ENCODE results near the gene USP17L10.
"Not testable (repeated sequence)": the region's sequence is repeated elsewhere in the genome, so short reads cannot be mapped to it uniquely, and the experiment has no call there.

Gene USP17L10, protein sequence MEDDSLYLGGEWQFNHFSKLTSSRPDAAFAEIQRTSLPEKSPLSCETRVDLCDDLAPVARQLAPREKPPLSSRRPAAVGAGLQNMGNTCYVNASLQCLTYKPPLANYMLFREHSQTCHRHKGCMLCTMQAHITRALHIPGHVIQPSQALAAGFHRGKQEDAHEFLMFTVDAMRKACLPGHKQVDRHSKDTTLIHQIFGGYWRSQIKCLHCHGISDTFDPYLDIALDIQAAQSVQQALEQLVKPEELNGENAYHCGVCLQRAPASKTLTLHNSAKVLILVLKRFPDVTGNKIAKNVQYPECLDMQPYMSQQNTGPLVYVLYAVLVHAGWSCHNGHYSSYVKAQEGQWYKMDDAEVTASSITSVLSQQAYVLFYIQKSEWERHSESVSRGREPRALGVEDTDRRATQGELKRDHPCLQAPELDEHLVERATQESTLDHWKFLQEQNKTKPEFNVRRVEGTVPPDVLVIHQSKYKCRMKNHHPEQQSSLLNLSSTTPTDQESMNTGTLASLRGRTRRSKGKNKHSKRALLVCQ

DNA sequence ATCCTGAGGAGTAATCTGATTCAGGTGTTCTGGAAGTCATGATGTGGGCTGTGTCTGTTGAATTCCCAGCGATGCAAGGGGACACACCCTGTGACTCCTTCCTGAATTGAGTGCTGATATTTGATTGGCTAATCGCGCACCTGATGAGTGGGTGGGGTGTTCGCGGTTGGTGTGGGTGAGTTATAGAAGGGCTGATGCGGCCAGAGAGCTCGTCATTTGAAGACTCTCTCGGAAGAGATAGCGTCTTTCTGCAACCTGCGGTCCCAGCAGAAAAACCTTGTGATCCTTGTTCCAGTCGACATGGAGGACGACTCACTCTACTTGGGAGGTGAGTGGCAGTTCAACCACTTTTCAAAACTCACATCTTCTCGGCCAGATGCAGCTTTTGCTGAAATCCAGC, at the start of gene USP17L10:
USP17L10 (plus strand) TSS at position 301 of the 400 bp plus-strand sequence; CDS start at position 301, 0 bp downstream.
- not testable (repeated sequence) for H4K20me1 ChIP-seq (ENCODE audit: insufficient read depth); H2AFZ ChIP-seq (ENCODE audit: low read depth); H3K9ac ChIP-seq; H3K27me3 ChIP-seq (ENCODE audit: insufficient read depth, low read depth); H3K36me3 ChIP-seq (ENCODE audit: insufficient read depth); H3K4me1 ChIP-seq (ENCODE audit: low read depth, poor library complexity, severe bottlenecking); H3K79me2 ChIP-seq (ENCODE audit: insufficient read depth, low read depth); H3K4me2 ChIP-seq; H3K4me3 ChIP-seq (IDR thresholded peaks at IDR 0.05; ENCODE audit: insufficient read depth, low read depth, low read length); H3K27ac ChIP-seq

DNA sequence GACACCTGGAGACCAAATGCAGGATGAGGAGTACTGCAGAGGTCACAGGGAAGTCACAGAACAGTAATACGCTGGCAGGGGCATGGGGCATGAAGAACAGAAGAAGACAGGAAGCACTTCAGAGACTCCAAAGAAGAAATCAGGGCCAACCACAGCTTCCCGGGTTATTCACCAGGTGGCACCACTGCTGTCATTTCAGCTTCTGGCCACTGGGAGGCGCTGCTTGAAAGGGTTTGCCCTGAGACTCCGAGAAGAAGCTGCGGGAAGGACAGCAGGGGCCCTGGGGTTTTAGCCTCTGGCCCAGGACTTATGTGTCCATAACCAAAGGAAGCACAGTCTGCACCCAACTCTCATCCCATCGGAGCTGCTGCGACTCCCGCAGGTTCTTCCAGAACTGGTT, 44.5 kb upstream of the USP17L10 start:
- not testable (repeated sequence) for H3K36me3 ChIP-seq (ENCODE audit: insufficient read depth); H3K79me2 ChIP-seq (ENCODE audit: insufficient read depth, low read depth); H3K27me3 ChIP-seq (ENCODE audit: insufficient read depth, low read depth); H3K4me2 ChIP-seq; H3K4me3 ChIP-seq (IDR thresholded peaks at IDR 0.05; ENCODE audit: insufficient read depth, low read depth, low read length); H3K4me1 ChIP-seq (ENCODE audit: low read depth, poor library complexity, severe bottlenecking); H3K9ac ChIP-seq; H2AFZ ChIP-seq (ENCODE audit: low read depth); H4K20me1 ChIP-seq (ENCODE audit: insufficient read depth); H3K27ac ChIP-seq
- TF ChIP-seq, protein P1, sequence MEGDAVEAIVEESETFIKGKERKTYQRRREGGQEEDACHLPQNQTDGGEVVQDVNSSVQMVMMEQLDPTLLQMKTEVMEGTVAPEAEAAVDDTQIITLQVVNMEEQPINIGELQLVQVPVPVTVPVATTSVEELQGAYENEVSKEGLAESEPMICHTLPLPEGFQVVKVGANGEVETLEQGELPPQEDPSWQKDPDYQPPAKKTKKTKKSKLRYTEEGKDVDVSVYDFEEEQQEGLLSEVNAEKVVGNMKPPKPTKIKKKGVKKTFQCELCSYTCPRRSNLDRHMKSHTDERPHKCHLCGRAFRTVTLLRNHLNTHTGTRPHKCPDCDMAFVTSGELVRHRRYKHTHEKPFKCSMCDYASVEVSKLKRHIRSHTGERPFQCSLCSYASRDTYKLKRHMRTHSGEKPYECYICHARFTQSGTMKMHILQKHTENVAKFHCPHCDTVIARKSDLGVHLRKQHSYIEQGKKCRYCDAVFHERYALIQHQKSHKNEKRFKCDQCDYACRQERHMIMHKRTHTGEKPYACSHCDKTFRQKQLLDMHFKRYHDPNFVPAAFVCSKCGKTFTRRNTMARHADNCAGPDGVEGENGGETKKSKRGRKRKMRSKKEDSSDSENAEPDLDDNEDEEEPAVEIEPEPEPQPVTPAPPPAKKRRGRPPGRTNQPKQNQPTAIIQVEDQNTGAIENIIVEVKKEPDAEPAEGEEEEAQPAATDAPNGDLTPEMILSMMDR (conservative IDR thresholded peaks at IDR 0.05; ENCODE audit: low read depth, low read length) = 0 out of 2 replicates have a peak, but pooled peaks have one; percentile 16

- not testable (repeated sequence) for H3K36me3 ChIP-seq (ENCODE audit: insufficient read depth); H3K79me2 ChIP-seq (ENCODE audit: insufficient read depth, low read depth); H3K4me2 ChIP-seq; H3K9ac ChIP-seq; H3K27me3 ChIP-seq (ENCODE audit: insufficient read depth, low read depth); H3K4me1 ChIP-seq (ENCODE audit: low read depth, poor library complexity, severe bottlenecking); H3K27ac ChIP-seq; H2AFZ ChIP-seq (ENCODE audit: low read depth); H4K20me1 ChIP-seq (ENCODE audit: insufficient read depth); H3K4me3 ChIP-seq (IDR thresholded peaks at IDR 0.05; ENCODE audit: insufficient read depth, low read depth, low read length)
Observed at GRCh38 chr4:9169791-9170459, 40.5 kb upstream of the USP17L10 start, which contains the start of gene FAM90A26. TSS of gene FAM90A26 (plus strand) at chr4:9170409. CDS start at chr4:9173173, 2,764 bp downstream.

GRCh38 chr4:9214701-9215100, 4.2 kb downstream of the USP17L10 start:
- not testable (repeated sequence) for H2AFZ ChIP-seq (ENCODE audit: low read depth); H3K79me2 ChIP-seq (ENCODE audit: insufficient read depth, low read depth); H3K9ac ChIP-seq; H3K36me3 ChIP-seq (ENCODE audit: insufficient read depth); H3K4me3 ChIP-seq (IDR thresholded peaks at IDR 0.05; ENCODE audit: insufficient read depth, low read depth, low read length); H3K4me2 ChIP-seq; H4K20me1 ChIP-seq (ENCODE audit: insufficient read depth); H3K4me1 ChIP-seq (ENCODE audit: low read depth, poor library complexity, severe bottlenecking); H3K27me3 ChIP-seq (ENCODE audit: insufficient read depth, low read depth); H3K27ac ChIP-seq

DNA sequence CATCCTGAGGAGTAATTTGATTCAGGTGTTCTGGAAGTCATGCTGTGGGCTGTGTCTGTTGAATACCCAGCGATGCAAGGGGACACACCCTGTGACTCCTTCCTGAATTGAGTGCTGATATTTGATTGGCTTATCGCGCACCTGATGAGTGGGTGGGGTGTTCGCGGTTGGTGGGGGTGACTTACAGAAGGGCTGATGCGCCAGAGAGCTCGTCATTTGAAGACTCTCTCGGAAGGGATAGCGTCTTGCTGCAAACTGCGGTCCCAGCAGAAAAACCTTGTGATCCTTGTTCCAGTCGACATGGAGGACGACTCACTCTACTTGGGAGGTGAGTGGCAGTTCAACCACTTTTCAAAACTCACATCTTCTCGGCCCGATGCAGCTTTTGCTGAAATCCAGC, 4.6 kb downstream of the USP17L10 start, which contains the start of gene USP17L11:
USP17L11 (plus strand) TSS at position 301 of the 400 bp plus-strand sequence; CDS start at position 301, 0 bp downstream.
- H3K27ac ChIP-seq; H3K79me2 ChIP-seq (ENCODE audit: insufficient read depth, low read depth); H4K20me1 ChIP-seq (ENCODE audit: insufficient read depth); H3K9ac ChIP-seq; H3K4me3 ChIP-seq (IDR thresholded peaks at IDR 0.05; ENCODE audit: insufficient read depth, low read depth, low read length); H3K4me2 ChIP-seq; H2AFZ ChIP-seq (ENCODE audit: low read depth); H3K36me3 ChIP-seq (ENCODE audit: insufficient read depth); H3K27me3 ChIP-seq (ENCODE audit: insufficient read depth, low read depth); H3K4me1 ChIP-seq (ENCODE audit: low read depth, poor library complexity, severe bottlenecking): not testable (repeated sequence)

DNA sequence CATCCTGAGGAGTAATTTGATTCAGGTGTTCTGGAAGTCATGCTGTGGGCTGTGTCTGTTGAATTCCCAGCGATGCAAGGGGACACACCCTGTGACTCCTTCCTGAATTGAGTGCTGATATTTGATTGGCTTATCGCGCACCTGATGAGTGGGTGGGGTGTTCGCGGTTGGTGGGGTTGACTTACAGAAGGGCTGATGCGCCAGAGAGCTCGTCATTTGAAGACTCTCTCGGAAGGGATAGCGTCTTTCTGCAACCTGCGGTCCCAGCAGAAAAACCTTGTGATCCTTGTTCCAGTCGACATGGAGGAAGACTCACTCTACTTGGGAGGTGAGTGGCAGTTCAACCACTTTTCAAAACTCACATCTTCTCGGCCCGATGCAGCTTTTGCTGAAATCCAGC, 9.4 kb downstream of the USP17L10 start, which contains the start of gene USP17L12:
USP17L12 (plus strand) TSS at position 301 of the 400 bp plus-strand sequence; CDS start at position 301, 0 bp downstream.
- not testable (repeated sequence) for H3K4me1 ChIP-seq (ENCODE audit: low read depth, poor library complexity, severe bottlenecking); H3K4me3 ChIP-seq (IDR thresholded peaks at IDR 0.05; ENCODE audit: insufficient read depth, low read depth, low read length); H3K27ac ChIP-seq; H3K27me3 ChIP-seq (ENCODE audit: insufficient read depth, low read depth); H3K36me3 ChIP-seq (ENCODE audit: insufficient read depth); H2AFZ ChIP-seq (ENCODE audit: low read depth); H3K4me2 ChIP-seq; H4K20me1 ChIP-seq (ENCODE audit: insufficient read depth); H3K9ac ChIP-seq; H3K79me2 ChIP-seq (ENCODE audit: insufficient read depth, low read depth)

- not testable (repeated sequence) for H4K20me1 ChIP-seq (ENCODE audit: insufficient read depth); H3K27me3 ChIP-seq (ENCODE audit: insufficient read depth, low read depth); H3K4me3 ChIP-seq (IDR thresholded peaks at IDR 0.05; ENCODE audit: insufficient read depth, low read depth, low read length); H3K4me1 ChIP-seq (ENCODE audit: low read depth, poor library complexity, severe bottlenecking); H3K79me2 ChIP-seq (ENCODE audit: insufficient read depth, low read depth); H3K27ac ChIP-seq; H3K4me2 ChIP-seq; H2AFZ ChIP-seq (ENCODE audit: low read depth); H3K36me3 ChIP-seq (ENCODE audit: insufficient read depth); H3K9ac ChIP-seq
Observed at GRCh38 chr4:9224596-9224995, 14.1 kb downstream of the USP17L10 start, which contains the start of gene USP17L13. TSS of gene USP17L13 (plus strand) at chr4:9224896. CDS start at chr4:9224896, 0 bp downstream.

DNA sequence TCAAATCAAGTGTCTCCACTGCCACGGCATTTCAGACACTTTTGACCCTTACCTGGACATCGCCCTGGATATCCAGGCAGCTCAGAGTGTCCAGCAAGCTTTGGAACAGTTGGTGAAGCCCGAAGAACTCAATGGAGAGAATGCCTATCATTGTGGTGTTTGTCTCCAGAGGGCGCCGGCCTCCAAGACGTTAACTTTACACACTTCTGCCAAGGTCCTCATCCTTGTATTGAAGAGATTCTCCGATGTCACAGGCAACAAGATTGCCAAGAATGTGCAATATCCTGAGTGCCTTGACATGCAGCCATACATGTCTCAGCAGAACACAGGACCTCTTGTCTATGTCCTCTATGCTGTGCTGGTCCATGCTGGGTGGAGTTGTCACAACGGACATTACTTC, 19.8 kb downstream of the USP17L10 start:
- H3K36me3 ChIP-seq (ENCODE audit: insufficient read depth); H3K9ac ChIP-seq; H3K4me3 ChIP-seq (IDR thresholded peaks at IDR 0.05; ENCODE audit: insufficient read depth, low read depth, low read length); H2AFZ ChIP-seq (ENCODE audit: low read depth); H4K20me1 ChIP-seq (ENCODE audit: insufficient read depth); H3K27me3 ChIP-seq (ENCODE audit: insufficient read depth, low read depth); H3K27ac ChIP-seq; H3K4me2 ChIP-seq; H3K4me1 ChIP-seq (ENCODE audit: low read depth, poor library complexity, severe bottlenecking); H3K79me2 ChIP-seq (ENCODE audit: insufficient read depth, low read depth): not testable (repeated sequence)

- not testable (repeated sequence) for H3K4me2 ChIP-seq; H3K27ac ChIP-seq; H2AFZ ChIP-seq (ENCODE audit: low read depth); H3K27me3 ChIP-seq (ENCODE audit: insufficient read depth, low read depth); H3K4me1 ChIP-seq (ENCODE audit: low read depth, poor library complexity, severe bottlenecking); H3K4me3 ChIP-seq (IDR thresholded peaks at IDR 0.05; ENCODE audit: insufficient read depth, low read depth, low read length); H3K9ac ChIP-seq; H3K79me2 ChIP-seq (ENCODE audit: insufficient read depth, low read depth); H3K36me3 ChIP-seq (ENCODE audit: insufficient read depth); H4K20me1 ChIP-seq (ENCODE audit: insufficient read depth)
Observed at GRCh38 chr4:9234085-9234484, 23.6 kb downstream of the USP17L10 start, which contains the start of gene USP17L15. TSS of gene USP17L15 (plus strand) at chr4:9234385. CDS start at chr4:9234385, 0 bp downstream.

Data from KMS-11 (cell line).